Gastrocnemius medialis (tissue), 4 donors: ENCODE results near the gene RPAP3.

Experiments
- POLR2A ChIP-seq, 2 donors: fragments of 450-650 bp; IDR thresholded peaks; one replicate each; pipeline ENCODE4 v1.6.1; 2017; ENCODE audit warnings: antibody characterized with exemption in 2 of 2, mild to moderate bottlenecking in 2 of 2, moderate library complexity in 2 of 2
- TF ChIP-seq, protein P1 (sequence below), 5 experiments: fragments of 450-650 bp in 3 of 5; fragments of 200-600 bp in 2 of 5; sonication (generic) in 2 of 5; IDR thresholded peaks in 4 of 5; conservative IDR thresholded peaks in 1 of 5; 1 replicate in 4 of 5; 2 replicates in 1 of 5; pipeline ENCODE4 v1.5.1; 2016 to 2019; ENCODE audit warnings: antibody characterized with exemption in 5 of 5, mild to moderate bottlenecking in 3 of 5, moderate library complexity in 3 of 5

- TF ChIP-seq, protein P1, sequence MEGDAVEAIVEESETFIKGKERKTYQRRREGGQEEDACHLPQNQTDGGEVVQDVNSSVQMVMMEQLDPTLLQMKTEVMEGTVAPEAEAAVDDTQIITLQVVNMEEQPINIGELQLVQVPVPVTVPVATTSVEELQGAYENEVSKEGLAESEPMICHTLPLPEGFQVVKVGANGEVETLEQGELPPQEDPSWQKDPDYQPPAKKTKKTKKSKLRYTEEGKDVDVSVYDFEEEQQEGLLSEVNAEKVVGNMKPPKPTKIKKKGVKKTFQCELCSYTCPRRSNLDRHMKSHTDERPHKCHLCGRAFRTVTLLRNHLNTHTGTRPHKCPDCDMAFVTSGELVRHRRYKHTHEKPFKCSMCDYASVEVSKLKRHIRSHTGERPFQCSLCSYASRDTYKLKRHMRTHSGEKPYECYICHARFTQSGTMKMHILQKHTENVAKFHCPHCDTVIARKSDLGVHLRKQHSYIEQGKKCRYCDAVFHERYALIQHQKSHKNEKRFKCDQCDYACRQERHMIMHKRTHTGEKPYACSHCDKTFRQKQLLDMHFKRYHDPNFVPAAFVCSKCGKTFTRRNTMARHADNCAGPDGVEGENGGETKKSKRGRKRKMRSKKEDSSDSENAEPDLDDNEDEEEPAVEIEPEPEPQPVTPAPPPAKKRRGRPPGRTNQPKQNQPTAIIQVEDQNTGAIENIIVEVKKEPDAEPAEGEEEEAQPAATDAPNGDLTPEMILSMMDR (IDR thresholded peaks at IDR 0.05 in 4 of 5, conservative IDR thresholded peaks at IDR 0.05 in 1 of 5) = no peak
- TF ChIP-seq POLR2A (IDR thresholded peaks at IDR 0.05) = no peak
Observed at GRCh38 chr12:47722136-47722834, 16.5 kb upstream of the RPAP3 start.
